HG02798 (cell line): ENCODE measurements around the gene TRPC5OS.

ENCODE experiments used
- ATAC-seq: cut with Tn5 transposase; IDR thresholded peaks from one replicate; pipeline ENCODE4 v1.9.1; 2021; ENCODE audit warnings: mild to moderate bottlenecking; ENCODE audit not compliant: unreplicated experiment, poor library complexity

Gene TRPC5OS

DNA sequence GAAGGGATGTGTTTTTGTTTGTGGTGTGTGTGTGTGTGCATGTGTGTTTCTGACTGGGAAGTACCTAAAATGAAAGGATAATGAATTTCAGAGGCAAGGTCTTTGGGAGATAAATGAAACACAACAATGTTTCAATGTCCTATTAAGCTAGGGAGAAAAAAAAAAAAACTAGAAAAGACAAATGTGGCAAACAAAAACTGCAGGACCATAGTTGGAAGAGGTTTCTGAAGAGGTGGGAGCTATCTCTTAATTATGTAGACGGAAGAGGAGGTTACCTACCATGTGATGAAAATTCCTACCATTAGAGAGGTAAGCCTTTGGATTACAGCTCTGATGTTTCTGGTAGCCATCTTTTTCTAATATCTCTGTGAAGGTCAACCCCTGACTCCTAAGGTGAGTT lies at the start of gene TRPC5OS:
TRPC5OS (plus strand) TSS at position 301 of the 400 bp plus-strand sequence. CDS start 25,669 bp downstream, outside the sequence.
- ATAC-seq: no peak

DNA sequence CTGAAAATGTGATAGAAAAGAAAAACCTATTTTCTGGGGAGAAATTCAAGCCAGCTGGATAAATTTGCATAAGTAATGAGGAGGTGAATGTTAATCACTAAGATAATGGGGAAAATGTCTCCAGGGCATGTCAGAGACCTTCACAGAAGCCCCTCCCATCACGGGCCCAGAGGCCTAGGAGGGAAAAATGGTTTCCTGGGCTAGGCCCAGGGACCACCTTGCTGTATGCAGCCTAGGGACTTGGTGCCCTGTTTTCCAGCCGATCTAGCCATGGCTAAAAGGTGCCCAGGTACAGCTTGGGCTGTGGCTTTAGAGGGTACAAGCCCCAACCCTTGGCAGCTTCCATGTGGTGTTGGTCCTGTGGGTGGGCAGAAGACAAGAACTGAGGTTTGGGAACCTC lies 46.6 kb upstream of the TRPC5OS start:
- ATAC-seq: no peak

DNA sequence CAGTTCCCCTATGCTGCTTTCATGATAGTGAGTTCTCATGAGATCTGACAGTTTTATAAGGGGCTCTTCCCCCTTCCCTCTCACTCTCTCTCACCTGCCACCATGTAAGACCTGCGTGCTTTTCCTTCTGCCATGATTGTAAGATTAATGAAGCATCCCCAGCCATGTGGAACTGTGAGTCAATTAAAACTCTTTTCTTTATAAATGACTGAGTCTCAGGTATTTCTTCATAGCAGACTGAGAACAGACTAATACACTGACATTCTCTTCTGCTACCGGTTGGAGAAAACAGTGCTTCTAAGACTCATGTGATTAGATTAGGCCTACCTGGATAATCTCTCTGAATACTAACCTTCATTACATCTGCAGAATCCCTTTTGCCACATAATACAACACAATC lies 45.4 kb upstream of the TRPC5OS start:
- no peak for ATAC-seq

DNA sequence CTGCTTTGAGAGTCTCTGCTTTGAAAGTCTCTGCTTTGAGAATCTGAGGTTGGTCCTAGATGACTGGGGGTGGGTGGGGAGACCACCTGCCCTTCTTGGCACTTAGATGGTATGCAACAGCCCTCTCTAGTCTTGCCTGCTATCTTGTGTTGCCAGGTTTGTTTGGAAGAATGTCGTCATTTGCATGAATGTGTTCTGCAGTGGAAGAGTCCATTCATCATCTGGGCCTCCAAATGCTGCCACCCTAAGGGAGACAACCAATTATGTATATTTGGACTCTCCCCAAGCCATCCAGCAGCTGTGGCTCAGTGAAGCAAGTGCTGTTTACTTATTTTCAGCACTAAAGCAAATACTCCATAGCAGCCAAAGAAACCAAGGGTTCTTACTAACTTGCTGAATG lies 44.6 kb upstream of the TRPC5OS start:
- ATAC-seq: no peak

DNA sequence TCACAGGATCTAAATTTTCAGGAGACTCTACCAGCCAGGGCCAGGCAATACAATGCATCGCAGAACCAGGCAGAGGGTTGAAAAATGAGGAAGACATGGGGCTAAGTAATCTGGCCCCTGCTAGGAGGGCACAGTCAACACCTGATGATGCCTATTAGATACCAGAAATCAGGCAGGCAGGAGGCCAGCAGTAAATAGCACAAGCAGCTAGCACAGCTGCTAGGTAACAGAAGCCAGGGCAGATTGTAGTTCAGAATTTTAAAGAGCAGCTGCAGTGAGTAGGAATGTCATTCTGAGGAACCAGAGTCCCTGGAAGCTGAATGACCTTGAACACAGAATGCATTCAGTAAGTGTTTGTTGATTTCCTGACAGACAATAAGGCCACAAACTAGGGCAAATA lies 38.8 kb upstream of the TRPC5OS start:
- ATAC-seq: no peak

DNA sequence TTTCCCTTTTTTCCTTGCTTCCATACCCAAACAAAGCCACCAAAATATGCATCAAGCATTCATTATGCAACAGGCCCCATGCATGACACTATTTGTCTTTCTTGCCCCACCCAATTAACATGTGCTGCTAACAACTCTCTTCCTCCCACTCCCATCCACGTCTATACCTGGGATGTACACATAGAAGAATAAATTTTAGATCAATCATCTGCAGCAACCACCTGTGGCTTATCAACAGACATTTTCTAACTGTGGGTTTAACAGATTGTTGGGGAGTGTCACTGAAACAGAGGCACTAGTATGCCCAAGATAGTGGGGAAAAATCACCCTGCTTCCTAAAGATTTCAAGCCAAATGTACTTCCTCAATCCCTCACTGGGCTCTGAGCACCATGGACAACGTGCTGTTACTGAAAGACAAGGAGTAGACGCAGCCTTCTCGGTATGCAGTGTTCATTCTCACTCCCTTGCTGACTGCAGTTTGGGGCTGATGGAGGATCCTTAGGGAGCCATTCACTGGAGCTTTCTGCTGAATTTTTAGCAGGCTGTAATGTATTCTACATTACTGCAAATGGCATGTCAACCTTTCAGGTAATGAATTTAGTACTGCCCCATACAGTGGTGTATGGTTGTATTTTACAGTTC lies 28.4 kb upstream of the TRPC5OS start:
- no peak for ATAC-seq

DNA sequence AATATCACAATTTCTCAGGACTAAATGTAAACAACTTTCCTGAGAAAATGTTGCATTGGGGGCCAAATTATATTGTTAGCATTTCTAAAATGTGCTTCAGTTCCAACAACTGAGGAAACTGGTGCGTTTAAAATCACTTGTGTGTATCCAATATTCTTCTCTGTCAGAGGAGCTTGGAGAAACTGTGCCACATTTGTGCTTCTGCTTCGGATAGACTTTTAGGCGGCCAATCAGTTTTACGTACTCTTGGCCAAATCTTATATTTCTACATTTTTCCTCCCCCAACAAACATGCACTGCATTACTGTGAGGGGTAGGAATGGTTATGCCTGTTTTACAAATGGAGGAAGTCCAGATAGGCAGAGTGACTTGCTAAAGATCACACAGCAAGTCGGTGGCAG lies 27.4 kb upstream of the TRPC5OS start:
- ATAC-seq: no peak

DNA sequence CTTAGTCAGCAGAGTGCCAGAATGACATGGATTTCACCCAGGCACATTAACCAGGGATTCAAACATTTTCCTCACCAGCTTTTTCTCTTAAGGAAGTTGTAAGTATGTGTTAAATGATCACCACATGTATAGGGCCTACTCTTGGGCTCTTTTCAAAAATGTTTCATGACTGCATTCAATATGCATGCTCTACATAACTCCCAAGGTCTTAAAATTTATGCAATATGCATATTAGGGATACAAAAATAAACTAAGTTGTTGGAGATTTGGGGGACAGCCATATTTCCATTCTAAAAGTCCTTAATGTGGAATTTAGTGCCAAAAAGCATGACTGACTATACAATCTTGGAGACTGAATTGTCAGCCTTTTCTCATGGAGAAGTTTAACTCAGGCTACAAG lies 25.0 kb upstream of the TRPC5OS start:
- no peak for ATAC-seq

DNA sequence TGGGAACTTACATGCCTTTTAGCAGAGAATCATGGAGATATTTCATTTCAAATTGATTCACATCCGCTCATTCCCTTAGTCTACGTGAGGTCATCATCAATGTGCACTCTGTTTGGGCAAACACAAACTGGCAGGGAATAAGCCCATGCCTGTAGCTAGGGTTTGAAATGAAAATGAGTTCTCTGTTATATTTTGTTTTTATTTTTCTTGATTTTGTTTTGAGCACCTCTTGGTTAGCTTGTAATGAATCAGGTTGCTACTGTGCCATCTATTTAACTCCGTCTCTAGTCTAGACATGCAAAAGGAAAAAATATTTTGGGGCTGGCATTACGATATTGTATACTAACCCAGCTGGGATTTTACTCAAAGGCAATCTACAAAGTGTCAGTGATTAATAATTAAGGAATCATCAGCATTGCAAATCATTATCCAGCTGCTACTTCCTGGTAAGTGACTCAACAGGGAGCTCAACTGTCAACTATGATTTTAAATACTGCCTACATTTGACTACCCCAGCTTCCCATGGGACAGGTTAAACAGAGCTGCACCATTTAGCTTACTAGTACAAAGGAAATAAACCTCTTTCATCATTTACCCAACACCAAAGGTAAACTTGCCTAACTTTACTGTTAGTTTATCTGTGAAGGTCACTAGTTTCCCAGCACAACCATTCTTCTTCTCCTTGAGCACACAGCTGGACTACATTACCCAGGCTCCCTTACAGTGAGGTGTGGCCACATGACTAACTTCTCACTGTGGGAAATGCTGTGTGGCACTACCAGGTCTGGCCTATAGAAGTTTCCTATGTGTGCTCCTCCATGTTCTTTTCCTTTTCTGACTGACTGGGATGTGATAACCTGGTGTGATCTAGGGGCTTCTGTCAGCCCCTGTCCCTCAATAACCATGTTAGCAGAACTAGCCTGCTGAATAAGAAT lies 21.2 kb upstream of the TRPC5OS start:
- no peak for ATAC-seq

DNA sequence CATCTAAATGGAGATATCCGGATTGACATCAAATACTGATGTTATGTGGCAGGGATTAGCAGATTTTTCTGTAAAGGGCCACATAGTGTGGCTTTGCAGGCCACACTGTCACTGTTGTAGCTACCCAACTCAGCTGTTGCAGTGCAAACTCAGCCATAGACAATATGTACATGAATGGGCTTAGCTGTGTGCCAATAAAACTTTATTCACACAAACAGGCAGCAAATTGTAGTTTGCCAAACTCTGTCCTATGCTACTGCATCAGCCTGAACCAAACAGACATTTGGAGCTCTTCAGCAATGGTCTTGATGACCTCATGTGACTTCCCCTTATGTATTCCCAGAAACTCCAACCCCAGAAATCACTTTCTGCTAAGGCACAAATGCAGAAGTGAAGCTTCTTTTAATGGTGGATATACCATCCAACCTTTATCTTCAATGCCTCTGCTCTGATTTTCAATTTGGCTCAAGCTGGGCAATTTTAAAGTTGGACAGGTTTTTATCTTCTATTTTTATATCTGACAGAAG lies 18.4 kb upstream of the TRPC5OS start:
- no peak for ATAC-seq

DNA sequence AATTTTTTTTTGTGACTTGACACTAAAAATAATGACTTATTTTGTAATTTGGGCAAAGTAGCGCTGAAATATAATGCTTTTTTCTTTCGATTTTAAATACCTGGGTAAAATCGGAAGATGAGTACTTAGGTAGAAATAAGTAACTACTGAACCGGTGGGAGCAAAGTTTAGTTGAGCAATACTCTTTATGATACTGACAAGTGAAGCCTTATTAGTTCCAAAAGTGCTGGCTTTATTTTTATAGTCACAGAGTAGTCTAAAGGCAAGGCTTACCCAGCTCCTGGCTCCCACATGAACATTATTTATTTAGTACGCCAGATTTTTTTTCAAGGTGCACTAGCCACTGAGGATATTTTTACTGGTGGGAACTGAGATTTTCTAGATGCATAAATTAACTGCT lies 14.4 kb upstream of the TRPC5OS start:
- ATAC-seq: no peak

DNA sequence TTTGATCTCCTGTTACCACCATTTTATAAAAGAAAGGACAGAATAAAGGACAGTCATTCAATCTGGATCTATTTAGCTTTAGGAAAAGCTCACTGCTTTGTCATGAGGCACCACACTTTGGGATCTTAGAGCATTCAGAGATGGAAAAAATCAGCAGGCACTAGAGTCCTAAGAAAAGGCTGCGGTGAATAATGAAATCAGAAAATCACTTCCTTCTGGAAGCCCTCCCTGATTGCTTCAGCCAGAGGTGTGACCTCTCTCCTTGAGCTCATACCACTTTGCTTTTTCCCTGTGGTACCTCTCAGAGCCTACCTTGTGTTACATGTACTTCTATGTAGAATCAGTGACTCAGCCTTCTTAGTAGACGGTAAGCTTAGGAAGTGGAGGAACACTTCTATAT lies 8.7 kb upstream of the TRPC5OS start:
- ATAC-seq: no peak

DNA sequence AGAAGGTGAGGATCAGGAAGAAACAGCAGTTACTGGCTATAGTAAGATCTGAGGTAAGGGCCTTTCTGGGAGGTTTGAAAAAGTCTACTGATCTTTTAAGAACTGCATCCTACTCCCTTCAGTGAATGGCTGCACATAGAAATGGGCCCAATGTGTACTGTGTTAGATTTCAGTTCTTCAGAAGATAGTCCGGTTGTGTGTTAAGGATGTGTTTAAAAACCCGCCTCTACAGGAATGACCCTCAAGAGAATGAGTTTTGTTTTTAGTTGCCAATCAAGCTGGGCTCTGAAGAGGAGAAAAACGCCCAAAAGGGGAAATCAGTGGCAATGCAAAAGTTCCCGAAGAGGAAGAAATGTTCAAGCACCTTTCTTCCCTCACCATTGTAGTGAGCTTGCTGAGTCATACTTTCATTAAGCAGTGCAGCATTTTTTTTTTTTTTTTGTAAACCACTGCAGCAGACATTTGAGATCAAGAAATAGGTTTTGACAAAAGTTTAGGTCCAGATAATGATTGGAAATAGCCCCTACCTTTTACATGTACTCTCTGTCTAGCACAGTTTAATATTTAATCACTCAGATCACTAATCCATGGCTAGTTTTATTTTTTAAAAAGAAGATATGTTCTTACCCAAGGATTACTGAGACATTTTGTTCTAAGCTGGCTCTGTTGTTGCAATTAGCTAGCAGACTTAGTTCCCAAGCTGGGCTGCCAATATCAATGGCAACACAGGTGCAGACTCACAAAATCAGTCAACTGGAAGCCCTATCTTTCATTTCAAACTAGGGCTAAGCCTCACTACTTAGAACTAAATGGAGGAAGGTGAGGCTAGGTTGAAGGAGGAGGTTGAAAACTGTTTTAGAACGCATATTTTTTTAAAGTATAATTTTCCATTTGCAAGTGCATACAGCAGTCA lies 7.0 kb upstream of the TRPC5OS start:
- peak; percentile 54 for ATAC-seq

DNA sequence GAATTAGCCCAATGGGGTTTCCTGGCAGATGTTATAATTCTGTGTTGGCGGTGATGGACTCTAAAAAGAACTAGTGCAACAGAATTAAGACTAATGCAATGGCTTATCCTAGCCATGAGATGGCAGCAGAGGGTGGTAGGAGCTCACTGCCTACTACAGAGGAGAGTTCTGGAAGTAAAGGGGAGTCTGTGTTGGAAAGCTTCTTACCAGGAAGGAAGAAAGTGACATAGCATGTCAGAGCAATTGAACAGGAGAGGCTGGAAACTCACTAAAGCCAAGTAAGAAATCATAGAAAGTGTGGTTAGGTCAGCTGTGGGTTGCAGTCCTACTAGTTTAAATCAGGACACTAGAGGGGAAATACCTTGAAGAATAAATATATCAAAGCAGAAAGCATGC lies 6.3 kb upstream of the TRPC5OS start:
- peak; percentile 85 for ATAC-seq

DNA sequence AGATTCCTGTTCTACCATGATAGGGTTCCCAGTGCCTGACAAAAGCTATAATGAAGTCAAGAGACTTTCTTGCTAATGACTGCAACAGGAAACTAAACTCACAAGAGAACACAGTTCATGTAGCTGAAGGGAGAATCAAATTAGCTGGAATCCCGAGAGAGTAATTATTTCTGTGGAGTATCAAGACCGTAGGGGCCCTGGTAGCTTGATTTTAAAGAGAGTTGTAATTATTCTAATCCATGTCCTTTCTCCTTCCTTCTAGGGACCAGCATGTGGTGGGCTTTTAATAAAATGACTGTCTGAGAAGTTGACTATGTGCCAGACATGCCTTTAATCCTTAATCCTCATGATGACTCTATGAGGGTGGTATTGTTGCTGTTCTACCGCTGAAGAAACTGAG lies 1.7 kb upstream of the TRPC5OS start:
- no peak for ATAC-seq

DNA sequence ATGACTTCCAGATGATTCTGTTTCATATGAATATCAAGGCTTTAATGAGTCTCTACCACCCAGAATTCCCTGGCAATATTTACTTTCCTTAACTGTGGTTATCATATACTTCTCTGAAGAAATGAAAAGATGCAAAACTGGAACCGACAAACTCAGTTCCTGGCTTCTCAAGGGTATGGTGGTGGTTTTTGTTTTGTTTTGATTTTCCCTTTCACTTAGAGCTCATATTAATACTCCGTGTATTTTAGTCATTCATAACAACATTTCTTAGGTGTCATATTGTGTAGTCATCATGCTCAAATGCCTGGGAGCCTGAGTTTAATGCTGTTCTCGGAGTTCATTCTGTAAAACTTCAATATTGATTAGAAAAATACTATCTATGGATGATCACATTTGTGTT lies 665 bp downstream of the TRPC5OS start:
- no peak for ATAC-seq

DNA sequence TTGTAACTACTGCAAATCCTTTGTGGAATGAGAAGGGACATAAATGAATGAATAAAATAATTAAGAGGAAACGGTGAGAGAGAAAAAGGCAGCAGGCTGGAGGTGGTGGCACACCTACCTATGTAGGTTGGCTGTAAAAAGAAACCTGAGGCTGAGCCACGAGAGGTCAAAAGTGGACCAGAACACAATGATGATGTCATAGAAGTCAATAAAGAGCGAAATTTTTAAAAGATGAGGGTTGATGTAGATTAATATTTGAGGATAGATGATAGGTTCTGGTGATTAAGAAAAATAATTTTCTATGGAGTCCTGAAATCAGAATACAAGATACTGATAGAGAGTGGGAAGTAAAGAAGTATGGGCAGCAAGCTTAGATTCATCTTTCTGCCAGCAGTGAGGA lies 1.7 kb downstream of the TRPC5OS start:
- ATAC-seq: no peak

DNA sequence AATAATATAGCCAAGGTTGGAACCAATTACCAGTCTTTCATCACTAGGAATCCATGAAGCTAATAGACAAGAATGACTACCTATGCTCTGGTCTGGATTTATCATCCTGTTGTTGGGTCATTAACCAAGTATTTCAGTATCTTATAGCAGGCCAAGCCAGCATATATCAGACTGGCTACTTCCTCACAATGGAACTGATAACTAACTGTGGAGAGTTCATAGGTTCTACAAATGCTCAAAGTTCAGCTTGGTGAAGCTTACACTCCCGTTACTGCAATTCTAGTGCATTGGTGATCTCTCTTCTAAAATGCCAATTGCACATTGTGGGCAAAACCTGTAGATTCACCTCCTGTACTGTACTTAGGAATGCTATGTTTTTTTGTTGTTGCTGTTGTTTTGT lies 4.8 kb downstream of the TRPC5OS start:
- ATAC-seq: no peak

DNA sequence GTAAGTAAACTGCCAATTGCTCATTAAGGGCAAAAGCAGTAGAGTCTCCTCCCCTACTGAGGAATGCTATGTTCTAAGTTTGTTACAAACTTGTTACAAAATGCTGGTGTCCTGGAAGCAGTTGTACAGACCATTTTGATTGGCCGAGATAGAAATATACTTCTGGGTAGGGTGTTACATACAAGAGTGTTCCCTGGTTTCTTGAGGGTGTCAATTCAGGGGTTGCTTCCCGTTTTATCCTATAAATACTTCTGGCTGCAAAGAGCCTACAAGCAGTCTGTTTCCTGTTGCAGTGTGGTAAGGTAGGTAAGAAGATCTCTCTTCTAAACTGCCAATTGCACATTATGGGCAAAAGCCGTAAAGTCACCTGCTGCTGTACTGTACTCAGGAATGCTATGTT lies 5.7 kb downstream of the TRPC5OS start:
- ATAC-seq: no peak

DNA sequence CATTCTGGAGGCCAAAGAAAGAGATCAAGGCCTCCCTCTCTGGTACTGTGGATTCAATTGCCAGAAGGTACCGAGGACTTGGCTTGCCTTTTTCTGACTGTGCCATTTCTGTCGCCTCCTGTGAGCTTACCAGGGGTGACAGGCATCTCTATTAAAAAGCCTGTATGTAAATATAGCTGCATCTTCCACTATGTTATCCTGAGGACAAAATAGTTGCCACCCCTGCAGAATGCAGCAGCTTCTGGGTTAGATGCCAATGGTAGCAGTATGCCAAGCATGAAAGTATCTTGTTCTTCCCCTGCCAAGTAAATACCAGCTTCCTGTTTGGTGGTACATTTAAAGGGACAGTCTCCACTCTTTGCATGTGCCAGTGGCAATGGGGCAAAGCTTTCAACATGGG lies 10.7 kb downstream of the TRPC5OS start:
- no peak for ATAC-seq

DNA sequence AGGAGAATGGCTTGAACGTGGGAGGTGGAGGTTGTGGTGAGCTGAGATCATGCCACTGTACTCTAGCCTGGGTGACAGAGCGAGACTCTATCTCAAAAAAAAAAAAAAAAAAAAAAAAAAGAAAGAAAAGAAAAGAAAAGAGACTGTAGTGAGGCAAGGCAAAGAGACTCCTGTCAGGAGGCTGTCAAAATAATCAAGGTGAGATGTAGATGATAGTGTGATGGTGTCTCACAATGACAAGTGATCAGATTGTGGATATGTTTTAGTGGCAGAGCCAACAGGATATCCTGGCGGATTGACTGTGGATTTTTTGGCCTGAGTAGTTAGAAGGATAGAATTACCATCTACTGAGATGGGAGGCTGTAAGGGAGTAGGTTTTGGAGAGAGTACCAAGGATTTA lies 12.6 kb downstream of the TRPC5OS start:
- no peak for ATAC-seq
